GM18526 (cell line): Measurements from ENCODE around the gene GSTA4.
"Not testable (repeated sequence)": the region's sequence is repeated elsewhere in the genome, so short reads cannot be mapped to it uniquely, and the experiment has no call there.

Source experiments
- POLR2A ChIP-seq: IDR thresholded peaks from 3 replicates; pipeline ENCODE4 v1.6.1; 2011; ENCODE audit not compliant: insufficient read length; ENCODE audit errors: extremely low read depth

Gene GSTA4

DNA sequence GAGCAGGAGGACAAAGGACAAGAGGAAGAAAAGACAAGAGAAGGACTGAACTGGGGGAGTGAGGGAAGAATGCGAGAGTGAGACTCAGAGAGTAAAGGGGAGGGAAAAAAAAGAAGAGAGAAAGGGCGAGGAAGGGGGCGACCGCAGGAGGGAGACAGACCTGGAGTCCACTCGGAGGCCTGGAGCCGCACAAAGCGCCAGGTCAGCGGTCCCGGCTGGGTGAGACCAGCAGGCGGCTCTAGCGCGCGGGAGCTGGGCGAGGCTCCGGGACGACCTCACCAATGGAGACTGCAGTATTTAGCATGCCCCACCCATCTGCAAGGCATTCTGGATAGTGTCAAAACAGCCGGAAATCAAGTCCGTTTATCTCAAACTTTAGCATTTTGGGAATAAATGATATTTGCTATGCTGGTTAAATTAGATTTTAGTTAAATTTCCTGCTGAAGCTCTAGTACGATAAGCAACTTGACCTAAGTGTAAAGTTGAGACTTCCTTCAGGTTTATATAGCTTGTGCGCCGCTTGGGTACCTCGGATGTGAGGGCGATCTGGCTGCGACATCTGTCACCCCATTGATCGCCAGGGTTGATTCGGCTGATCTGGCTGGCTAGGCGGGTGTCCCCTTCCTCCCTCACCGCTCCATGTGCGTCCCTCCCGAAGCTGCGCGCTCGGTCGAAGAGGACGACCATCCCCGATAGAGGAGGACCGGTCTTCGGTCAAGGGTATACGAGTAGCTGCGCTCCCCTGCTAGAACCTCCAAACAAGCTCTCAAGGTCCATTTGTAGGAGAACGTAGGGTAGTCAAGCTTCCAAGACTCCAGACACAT lies at the start of gene GSTA4:
TSS of gene GSTA4 (minus strand) at position 196 of the 824 bp plus-strand sequence. CDS start 1,041 bp downstream, outside the sequence.
- not testable (repeated sequence) for TF ChIP-seq POLR2A

DNA sequence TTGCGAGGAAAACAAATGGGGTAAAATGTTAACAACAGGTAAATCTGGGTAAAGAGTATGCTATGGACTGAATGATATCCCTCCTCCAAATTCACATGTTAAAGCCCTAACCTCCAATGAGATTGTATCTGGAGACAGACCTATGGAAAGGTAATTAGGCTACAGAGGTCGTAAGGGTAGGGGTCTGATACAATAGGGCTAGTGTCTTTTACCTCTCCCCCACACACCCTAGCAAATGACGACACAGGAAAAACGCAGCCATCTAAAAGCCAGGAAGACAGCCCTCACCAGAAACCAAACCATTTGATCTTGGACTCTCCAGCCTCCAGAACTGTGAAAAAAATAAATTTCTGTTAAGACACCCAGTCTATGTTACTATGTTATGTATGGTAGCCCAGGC lies 49.5 kb upstream of the GSTA4 start:
- no peak for TF ChIP-seq POLR2A

- no peak for TF ChIP-seq POLR2A
Measured at GRCh38 chr6:53044071-53044470, 49.0 kb upstream of the GSTA4 start.

DNA sequence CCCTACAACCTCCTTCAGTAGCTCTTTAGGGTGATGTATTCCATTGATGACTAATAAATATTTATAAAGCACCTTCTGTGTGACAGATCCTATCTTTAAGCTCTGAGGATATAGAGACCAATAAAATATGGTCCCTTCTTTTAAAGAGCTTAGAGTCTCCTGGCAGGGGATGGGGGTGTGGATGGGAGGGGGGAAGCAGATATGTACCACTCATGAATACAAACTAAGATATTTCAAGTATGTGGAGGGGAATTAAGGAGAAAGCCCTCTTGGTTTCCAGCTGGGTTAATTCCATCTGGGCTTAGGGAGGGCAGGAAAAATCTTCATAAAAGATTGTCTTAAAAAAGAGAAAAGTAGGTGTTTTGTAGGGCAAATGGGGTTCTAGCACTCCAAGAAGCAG lies 48.5 kb upstream of the GSTA4 start:
- no peak for TF ChIP-seq POLR2A

DNA sequence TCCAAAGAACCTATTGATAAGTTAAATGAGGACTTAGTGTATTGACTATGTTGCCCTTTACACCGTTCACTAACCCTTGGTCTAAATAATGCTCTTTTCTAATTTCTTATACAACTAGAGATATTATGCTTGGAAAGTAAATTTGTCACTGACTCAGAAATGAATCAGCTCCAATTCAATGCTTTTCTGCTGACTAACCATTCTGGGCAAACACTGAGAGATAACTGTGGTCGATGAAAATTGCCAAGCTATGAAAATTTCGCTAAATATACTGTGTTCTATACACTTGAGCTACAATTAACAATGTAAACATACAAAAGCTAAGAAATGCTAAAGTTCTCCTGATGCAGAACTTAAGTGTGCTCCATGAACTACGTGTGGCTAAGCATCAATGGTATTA lies 47.0 kb upstream of the GSTA4 start:
- no peak for TF ChIP-seq POLR2A

GRCh38 chr6:53041356-53041755 lies 46.3 kb upstream of the GSTA4 start:
- no peak for TF ChIP-seq POLR2A

GRCh38 chr6:53038596-53038995 lies 43.5 kb upstream of the GSTA4 start:
- TF ChIP-seq POLR2A, result no peak

DNA sequence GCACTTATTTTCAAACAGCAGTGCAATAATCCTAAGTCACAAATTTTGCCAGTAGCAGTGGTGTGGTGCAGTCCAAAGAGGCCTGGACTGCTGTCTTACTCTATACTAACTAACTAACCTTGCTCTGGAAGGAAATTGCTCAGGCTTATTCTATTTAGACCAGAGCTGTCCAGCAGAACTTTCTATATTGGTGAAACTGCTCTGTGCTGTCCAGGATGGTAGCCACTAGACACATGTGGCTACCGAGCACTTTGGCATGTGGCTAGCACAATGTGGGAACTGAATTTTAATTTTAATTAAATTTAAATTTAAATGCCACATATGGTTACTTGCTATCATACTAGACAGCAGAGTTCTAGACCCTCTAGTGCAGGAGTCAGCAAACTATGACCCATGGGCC lies 43.1 kb upstream of the GSTA4 start:
- TF ChIP-seq POLR2A, result no peak

DNA sequence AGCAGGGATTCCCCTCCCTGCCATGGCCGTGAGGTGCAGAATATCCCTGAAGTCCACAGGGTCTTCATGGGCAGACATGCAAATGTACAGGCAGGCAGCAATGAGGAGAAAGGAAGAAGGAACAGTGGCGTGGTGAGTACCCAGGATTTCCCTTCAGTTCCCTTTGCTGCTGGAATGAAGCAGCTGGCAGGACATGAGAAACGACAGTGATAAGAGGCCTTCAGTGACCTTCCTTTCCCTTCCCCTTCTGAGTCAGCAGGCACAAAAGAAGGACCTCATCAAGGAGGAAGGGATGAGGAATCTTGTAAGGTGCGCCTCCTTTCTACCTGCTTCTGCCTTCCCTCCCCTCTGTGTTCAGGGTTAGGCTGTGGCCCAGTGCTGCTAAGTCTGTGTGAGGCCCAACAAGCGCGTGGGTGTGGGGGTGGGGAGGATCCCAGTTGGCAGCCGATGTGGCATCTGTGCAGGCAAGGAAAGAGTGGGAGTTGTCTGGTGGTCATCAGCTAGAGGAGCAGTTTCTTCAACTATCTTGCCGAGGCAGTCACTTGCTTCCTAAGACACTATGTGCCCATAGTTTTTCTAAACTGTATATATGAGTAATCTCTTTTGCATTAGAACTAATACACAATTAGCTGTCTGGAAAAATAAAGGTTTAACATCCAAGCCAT lies 40.6 kb upstream of the GSTA4 start:
- no peak for TF ChIP-seq POLR2A

DNA sequence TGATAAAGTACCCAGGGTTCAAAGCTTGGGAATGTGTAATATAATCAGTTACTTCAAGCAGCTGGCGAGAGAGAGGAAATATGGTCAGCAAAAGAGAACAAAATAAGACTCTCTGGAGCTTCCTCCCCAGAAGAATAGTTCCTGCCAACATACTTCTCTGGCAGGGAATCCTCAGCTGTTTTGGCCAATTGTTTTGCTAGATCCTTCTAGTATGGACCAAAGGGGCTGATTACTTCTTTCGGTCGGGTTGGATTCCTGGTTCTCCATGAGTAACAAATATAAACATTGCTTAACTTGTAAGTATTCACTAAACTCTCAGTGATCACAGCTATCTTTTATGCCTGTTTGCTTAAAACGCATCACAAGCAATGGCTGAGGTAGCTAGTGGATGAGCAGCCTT lies 38.7 kb upstream of the GSTA4 start:
- no peak for TF ChIP-seq POLR2A

DNA sequence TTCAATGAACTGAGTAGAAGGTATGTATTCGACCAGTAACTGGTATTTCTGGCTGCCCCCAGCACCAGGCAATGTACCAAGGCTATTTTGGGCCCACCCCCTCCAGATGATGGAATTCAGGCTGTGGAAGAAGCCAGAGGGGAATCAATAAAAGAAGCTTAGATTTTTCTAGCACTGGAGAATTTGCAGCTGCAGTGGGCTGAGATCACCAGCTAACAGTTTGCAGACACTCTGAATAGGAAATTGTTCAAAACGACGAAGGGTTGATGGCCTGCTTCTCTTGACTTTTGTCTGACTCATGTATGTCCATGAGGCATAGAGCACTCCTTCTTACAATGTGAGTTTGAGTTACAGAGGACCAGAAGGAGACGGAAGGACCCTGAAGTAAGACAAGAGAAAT lies 37.8 kb upstream of the GSTA4 start:
- no peak for TF ChIP-seq POLR2A

DNA sequence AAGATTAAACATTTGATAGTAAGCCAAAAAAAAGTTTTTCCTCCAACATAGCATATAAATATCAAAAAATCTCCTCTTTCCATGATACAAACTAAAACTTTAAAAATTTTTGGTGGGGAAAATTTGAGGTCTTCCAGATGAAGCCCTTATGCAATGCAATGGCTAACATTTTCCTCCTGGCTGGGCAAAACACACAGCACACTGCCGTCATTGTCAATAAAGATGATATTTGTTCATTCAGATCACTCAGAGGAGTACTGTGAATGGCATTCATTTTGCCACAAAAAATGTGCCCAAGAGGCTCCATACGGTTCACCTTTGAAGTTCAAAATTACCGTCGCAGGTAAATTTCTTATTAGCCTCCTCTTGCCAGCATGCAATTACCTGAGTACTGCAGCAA lies 36.2 kb upstream of the GSTA4 start:
- no peak for TF ChIP-seq POLR2A

- no peak for TF ChIP-seq POLR2A
Measured at GRCh38 chr6:53029761-53030160, 34.7 kb upstream of the GSTA4 start.

GRCh38 chr6:53029257-53029656 lies 34.2 kb upstream of the GSTA4 start:
- no peak for TF ChIP-seq POLR2A

GRCh38 chr6:53028467-53028866 lies 33.4 kb upstream of the GSTA4 start:
- TF ChIP-seq POLR2A, result no peak

DNA sequence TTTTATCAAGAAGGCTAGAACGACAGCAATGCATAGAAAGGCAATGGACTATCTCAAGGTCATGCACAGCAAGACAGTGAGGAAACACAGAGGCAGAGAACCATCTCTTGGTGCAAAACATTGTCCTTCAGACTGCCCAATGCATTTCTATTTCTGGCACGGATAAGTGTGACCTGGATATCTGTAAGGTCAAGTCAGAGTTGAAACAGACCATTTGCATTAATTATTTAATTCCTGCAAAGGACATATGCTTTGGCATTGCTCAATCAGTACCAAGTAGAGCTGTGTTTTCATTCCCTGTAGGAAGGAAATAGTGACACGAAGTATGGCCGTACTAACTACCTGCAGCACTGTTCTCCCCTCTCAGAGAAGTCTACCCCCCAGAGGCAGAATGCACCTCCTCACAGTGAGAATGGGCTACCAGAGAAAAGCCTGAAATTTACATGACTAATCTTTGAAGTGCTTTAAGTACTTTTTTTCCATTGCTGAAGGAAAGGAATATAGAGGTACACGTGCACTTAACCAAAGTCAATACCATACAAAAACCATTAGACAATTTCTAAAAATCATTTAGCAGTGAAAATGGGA lies 32.1 kb upstream of the GSTA4 start:
- TF ChIP-seq POLR2A, result no peak
